Activated CD4-positive, alpha-beta T cell treated with anti-CD3 and anti-CD28 coated beads, Interleukin-2, amount 50 U/mL, for 16 hours (primary cell): ENCODE data around the gene ICA1.
"Not testable (repeated sequence)": the region's sequence is repeated elsewhere in the genome, so short reads cannot be mapped to it uniquely, and the experiment has no call there.

Source experiments
- DNase-seq: peaks from one replicate; pipeline ENCODE4 v3.0.0-alpha.2; 2020

Gene ICA1

DNA sequence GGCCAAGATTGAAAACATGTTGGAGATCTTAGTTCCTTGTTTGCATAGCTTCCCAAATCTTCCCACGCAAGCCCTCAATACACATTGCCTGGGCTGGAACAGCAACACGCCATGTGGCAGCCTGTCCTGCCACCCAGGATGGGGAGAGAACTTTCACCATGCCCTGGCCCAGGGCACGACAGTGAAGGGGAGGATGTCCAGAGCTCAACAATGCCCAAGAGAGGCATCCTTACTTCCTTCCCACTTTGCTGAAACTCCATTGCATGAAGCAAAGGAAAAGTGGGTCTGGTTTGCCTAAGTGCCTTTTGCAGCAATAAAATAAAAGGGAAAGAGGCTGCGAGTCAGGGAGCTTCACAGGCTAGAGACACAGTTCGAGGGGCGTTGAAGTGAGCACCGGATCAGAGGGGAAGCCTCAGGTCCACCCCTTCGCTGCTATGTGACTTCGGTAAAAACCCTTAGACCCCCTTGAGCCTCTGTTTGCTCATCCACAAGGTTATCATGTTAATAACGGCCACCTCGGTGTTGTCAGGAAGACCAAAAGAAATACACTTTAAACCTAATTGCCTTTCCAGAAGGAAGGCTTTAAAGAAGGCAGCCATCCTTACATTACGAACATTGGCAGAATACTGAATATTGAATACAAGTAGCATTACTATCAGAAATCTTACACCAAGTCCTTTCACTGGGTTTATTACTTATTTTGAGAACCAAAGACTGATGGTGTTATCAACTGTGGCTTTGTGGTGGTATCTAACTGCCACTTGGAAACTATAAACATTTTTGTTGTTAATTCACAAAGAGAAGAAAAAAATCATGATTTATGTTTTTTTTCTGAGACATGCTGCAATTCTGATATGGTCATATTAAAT is 133.3 kb downstream of the ICA1 start:
- DNase-seq, result peak; percentile 63

DNA sequence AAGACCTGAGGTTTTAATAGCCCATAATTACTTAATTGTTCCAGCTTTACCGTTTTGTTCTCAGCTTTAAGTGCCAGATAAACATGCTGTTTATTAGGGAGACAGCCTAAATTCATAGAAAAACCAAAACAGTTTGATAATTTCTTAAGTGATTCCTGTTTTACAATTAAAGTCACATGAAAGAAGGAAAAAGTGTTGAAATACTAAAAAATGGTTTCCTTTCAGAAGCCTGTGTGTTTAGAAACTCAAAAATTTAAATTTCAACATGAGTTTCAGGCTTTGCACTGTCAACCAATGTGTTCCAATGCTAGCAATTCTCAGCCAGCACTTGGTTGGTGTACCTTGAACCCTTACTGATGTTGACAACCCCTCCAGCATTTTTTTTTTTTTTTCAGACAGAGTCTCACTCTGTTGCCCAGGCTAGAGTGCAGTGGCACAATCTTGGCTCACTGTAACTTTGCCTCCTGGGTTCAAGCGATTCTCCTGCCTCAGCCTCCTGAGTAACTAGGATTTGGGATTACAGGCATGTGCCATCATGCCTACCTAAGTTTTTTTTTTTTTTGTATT is 135.3 kb downstream of the ICA1 start:
- no peak for DNase-seq

DNA sequence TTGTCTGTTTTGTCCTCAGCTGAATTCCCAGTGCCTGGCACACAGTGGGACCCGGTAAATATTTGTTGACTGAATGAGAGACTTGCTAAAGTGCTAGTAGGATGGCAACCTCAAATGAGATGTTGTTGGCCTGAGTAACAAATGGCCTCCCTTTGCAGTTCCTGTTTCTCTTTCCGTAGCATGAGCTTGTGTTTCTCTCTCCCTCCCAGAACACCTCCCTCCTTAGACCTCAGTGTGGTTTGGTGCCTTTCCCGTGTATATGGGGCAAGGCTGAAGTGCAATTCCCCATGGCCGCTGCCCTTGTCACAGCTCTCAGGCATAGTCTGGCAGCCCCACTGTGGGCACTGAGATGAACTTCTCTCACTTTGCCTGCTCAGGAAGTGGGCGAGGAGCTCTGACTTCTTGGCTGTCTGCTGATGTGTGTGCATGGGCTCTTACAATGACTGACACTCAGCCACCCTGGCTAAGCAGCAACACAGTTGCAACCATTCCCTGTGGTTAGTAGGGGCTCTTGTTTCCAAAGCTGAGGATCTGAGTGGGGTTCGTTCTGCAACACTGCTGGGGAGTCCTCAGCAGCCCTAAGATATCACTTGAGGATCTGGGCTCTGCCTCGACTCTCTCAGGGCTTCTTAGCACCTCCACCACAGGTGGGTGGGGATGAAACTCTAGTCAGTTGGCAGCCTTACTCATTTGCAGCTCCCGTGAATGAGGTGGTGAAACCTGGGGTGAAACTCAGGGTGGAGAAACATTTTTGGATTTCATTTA is 136.1 kb downstream of the ICA1 start:
- peak; percentile 92 for DNase-seq

DNA sequence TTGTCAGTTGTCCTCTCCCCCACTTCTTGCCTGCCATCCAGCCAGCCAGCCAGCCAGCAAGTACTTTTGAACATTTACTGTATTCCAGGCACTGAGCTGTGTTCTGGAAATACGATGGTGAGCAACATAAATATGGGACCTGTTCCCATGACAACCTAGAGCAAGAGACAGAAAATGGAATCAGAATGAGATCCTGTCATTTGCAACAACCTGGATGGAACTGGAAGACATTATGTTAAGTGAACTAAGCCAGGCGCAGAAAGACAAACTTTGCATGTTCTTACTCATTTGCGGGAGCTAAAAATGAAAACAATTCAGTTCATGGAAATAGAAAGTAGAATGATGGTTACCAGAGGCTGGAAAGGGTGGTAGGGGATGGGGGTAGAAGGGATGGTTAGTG is 140.7 kb downstream of the ICA1 start:
- no peak for DNase-seq

DNA sequence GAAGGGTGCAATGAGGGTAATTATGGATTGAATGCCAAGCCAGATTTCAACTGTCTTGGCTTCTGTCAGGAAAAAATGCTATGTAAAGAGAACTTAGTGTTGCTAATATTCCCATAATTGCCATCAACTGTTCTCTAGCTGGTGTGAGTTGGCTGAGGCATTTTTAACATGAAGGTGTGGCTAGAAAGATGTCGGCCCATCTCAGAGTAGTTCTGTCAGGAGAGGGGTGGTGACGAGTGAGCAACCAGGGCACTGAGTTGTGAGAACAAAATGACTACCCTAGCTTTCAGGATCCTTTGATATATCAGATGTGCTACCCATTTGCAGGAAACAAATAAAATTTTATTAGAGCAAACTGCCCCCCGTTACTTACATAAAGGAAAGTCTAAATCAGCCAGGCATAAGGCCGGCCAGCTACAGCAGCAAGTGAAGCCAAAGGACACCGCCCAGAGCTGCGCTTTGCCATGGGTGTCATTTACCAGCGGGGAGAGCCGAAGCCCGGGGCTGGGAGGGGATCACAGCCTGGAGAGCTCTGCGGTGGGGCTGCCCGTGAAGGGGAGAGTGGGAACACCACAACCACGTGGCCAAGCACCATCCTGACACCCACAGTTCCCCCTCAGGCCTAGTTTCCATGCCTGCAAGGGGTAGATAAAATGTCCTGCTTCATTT is 141.4 kb downstream of the ICA1 start:
- DNase-seq, result no peak

DNA sequence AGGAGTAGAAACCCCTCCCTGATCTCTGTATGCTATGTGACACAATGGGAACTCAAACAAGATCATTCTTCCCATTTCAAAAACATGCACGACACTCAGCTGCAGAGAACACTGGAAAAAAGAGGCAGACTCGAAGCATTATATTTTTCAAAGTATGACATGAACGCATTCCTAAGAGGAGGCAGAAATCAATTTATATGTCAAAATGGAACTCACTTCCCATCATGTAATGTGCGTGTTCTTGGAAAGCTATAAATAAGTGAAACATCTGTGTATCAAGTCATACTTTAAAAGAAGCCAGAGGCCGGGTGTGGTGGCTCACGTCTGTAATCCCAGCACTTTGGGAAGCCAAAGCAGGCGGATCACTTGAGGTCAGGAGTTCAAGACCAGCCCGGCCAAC is 142.7 kb downstream of the ICA1 start:
- DNase-seq, result no peak

DNA sequence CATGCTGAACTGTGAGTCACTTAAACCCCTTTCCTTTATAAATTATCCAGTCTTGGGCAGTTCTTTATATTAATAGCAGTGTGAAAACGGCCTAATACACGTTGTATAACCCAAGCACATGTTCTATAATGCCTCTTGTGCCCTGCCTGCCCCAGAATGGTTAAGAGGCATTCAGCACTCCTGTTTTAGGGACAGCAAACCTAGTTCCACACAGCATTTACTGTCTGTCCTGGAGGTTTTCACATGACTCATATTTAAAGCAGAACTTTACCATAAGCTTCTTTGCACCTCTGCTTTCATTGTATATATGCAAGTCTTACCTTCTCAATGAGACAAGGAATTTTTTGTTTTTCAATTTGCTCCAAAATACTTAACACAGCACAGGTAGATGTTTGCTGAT is 144.8 kb downstream of the ICA1 start:
- no peak for DNase-seq

DNA sequence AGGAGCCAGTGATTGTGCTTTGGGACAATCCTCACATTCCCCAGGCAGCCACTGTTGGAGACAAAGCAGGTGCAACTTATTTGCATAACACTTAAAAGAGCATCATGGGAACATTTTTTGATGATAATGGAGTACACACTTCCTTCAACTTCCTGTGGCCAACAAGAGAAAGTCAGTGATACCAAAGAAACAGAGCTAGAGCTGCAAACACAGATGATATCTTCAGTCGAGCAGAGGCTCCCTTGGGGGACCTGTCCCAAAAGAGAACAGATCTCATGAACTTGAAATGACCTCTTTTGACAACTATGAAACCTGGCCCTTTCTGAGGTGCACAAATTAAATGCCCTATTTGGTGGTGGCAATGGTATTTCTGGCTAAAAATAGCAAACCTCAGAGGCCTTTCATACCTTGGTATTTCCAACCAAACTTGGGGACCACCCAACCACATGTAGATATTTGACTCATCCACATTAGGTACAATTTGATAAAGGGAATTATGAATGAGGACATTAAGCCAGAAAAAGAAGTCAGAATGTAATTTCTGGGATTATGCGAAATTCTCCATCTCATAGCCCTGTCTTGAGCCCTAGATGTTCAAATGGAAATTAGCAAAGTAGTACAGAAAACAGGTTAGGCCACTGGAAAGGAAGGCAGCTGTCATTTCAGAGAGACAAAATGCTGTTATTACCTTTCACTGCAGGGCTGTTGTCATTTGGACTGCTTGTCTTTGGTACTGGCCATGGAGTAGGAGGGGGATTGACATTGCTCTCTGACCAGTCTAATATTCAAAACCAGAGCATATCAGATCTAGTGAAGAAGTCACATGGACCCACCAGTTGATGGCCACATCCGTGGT is 146.2 kb downstream of the ICA1 start:
- no peak for DNase-seq

DNA sequence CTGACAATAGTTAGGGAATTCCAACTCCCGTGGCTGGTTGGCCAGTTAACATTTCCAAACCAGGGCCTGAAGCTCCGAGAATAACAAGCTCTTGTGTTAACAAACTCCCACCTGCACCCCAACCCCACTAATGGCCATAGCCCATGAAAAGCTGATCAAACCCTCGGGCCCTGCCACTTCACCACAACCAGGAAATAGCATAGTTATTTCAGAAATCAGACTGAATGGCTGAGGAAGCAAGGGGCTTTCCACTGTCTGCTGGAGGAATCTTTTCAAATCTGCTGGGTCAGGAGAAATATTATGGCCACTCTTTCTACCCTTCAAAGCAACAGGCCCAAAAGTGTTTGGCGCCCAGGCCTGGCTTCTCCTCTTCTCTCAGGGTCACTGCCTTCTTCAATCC is 147.8 kb downstream of the ICA1 start:
- DNase-seq, result peak; percentile 54

DNA sequence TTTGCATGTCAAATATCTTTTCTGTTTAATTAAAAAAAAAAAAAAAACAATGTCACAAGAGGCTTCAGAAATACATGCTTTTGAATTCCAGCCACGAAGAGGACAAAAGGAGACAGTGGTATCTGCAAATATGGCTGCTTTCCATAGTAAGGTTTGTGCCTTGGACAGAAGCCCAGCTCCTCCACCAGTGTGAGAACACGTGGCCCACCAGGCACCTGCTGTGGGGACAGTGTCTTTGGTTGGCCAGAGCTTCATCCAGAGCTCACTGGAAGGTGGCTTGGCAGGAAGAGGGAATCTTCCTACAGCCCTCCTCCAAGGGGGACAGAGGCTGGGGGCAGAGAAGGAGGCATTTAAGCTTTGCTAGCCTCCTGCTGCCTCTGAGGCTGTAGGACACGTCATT is 148.8 kb downstream of the ICA1 start:
- DNase-seq, result no peak

DNA sequence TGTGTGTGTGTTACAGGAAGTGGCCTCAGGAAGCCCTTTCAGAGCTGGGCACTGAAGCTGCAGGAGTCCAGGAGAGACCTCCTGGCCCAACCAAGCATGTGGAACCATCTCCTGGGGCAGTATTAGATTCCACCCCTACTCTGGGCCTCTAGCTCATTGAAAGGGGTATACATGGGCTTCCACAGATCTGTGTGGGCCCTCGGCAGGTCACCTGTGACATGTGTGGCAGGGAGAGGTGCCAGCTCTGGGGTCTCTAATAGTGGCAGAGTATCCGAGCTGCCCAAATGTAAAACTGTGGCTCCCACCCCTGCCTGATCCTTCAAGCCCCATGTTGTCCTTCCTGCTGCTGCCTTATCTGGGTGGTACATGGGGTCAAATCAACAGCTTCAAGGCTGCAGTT is 149.3 kb downstream of the ICA1 start:
- DNase-seq, result no peak

DNA sequence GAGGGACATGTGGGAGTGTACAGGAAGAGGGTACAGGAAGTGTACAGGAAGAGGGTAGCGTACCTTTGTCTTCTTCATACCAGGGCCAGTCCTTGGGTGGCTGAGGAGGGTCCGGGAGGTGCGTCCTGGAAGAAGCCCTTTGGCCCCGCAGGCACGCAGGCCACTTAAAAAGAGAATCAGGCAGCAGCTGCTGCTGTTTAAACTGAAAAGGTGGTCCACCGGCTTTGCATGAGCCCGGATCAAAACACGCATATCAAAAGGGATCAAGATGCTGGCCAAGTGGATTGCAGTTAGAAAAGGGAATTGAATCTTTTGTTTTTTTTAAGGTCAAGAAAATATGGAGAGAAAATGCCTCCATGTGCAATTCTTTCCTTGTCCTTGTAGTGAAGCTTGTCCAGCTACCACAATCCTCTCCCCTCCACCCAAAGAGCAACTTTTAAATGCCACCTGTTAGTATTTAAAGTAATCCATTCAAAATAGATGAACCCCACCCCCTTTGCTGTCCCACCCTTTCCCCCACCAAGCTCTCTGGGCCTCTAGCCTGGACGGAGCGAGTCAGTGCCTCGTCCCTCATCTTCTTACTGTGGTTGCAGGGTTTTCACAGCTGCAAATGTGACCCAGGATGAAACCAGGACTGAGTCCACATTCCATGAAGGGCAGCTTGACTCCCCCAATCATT is 150.5 kb downstream of the ICA1 start:
- no peak for DNase-seq

DNA sequence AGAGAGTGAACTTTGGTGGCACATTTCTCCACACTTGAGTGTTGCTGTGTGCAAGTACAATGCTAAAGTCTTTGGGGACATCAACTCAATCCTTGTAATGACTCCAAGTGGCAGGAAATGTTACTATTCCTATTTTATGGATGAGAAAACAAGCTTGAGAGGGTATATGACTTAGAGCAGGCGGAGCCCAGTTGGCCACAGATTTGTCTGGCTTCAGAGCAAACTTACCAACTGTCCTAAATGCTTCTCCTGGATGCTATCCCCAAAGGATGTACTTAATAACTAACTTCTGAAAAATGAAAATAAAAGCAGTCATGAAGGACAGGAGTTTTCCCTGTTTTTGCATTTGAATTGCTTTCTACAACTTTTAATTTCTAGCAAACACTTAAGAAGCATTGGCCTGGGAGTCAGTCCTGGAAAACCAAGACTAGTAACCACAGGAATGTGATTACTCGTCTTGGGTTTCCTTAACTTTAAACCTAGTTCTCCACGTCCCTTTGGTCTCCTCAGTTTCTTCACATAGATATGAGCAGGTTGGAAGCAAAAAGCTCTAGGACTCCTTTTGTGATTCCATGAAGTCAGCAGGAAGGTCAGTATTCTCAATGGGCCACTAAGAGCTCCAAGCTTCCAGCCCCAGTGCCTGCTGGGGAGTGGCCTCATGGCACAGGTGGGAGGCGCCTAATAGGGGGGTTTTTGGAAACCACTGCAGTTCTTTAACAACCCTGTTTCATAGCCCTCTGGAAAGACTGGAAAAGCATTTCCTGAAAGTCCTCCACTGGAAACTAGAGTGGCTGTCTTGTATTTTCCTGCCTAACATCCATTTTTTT is 152.6 kb downstream of the ICA1 start:
- DNase-seq, result no peak

DNA sequence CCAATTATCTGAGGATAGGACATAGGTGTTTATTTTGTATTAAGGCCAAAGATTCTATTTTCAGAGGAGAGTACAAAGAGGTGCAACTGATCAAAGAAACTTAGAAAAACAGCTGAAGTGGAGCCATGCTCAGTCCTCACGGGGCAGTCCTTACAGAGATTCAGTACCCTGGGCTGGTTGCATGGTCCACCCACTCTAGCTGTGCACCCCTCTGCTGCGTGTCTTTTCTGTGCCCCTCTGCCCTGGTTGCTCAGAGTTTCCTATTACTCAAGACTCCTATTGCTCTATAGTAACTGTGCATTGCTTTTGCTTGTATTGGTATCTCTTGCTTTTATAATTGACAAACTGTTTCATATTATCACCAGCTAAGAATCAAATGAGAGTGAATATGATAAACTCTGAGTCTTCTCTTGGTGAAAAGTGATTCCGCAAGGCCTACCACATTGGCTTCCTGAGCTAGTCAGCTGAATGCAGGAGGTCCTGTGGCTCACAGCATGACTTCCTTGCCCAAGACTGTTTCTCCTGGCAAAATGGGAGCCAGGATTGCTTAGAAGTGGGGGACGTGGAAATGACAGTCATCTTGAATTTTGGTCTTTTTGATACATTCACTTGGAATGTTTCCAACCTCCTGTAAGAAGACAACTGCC is 156.4 kb downstream of the ICA1 start:
- DNase-seq, result no peak

DNA sequence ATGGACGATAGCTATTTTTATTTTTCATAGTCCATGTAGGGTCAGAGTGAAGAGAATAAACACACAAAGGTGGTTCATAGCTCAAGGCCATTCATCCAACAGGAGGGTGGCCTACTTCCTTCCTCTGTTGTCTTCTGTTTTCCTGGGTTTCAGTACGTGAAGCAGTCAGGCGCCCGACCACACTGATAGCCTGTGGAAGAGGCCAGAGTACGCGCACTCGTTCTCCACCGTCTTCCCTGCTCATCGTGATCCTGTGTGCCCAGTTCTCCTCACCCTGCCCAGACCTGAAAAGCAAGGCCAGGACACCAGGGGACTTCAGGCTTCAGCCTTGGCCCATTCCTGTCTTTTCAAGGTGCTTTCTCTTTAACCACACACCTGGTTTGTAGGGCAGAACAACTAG is 158.7 kb downstream of the ICA1 start:
- no peak for DNase-seq

DNA sequence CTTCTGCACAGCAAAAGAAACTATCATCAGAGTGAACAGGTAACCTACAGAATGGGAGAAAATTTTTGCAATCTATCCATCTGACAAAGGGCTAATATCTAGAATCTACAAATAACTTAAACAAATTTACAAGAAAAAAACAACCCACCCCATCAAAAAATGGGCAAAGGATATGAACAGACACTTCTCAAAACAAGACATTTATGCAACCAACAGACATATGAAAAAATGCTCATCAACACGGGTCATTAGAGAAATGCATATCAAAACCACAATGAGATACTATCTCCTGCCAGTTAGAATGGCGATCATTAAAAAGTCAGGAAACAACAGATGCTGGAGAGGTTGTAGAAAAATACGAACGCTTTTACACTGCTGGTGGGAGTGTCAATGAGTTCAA is 160.7 kb downstream of the ICA1 start:
- not testable (repeated sequence) for DNase-seq

DNA sequence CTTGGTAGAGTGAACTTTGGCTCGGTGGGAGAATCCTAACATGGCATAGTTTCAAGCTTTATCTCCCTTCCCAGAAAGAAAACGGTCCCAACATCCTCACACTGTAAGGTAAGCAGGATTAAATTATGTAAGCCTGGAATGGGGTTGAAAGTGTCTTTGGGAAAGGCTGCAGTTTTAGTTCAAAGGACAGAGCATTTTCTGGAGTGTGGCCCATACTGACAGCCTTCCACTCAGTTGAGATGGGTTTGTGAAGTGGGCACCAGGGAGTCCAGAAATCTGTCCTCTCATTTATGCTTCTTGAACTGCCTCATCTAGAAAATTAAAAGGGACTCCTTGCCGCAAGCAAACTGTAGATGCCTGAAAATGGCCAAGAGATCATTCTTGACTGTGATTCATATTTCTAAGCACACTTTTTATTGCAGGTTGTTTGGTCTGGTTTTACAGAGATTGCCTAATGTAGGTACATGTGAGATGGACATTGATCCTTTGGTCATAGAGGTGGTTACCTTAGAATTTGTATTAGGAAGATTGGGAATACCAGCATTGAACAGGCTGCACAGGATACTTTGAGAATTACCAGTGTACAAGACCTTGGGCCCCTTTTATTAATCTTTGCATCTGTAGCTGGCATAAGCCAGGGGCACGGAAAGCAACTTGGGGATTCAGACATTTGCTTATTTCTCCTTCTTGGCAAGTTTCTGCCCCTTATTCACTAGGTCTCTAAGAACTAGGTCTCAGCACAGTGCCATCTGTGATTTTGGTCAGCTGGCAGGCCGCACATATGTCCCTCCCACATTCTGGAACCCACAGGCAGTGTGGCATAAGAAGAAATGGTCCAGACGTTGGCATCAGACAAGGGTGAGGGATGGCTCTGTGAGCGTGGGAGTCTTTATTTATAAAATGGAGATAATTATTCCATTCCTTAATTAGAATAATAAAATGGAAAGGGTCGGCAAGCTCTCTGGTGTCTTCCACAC is 167.5 kb downstream of the ICA1 start:
- DNase-seq, result no peak

DNA sequence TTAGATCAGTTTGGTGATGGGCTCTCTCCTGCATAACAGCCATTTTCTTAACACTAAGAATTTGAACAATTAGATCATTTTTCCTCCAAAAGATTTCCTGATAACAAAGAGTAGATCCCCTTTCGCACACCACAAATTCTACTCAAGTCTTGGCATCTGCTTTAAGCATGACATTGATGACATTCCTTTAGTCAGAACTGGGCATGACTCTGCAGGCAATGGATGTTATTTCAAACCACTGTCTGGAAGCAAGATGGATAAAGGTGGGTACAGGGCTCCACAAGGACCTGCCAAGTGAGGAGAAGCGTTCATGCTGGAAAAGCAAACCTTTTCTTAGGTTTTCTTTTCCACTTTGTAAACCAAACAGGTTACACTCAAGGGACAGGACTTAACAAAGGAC is 169.8 kb downstream of the ICA1 start:
- no peak for DNase-seq
